Sigmoid colon (tissue), 7 donors: ENCODE results near the gene EWSR1. TPM values are rescaled to one million over a fixed set of nuclear protein-coding genes. Genes with fewer than 3 reads are reported as not detected.

ENCODE experiments used
- DNase-seq: peaks from one replicate; pipeline ENCODE4 v3.0.0-alpha.2; 2019
- H3K27ac ChIP-seq, 4 donors: fragments of 200-600 bp; sonication (generic); one replicate each; pipeline ENCODE4 v1.5.1; 2016 to 2019; ENCODE audit warnings: mild to moderate bottlenecking in 1 of 4
- H3K27me3 ChIP-seq, 3 donors: fragments of 200-600 bp; sonication (generic); one replicate each; pipeline ENCODE4 v1.5.1; 2019; ENCODE audit warnings: mild to moderate bottlenecking in 1 of 3
- H3K36me3 ChIP-seq, 4 donors: fragments of 200-600 bp; sonication (generic); one replicate each; pipeline ENCODE4 v1.5.1; 2016 to 2019
- H3K4me1 ChIP-seq, 4 donors: fragments of 200-600 bp; sonication (generic); one replicate each; pipeline ENCODE4 v1.5.1; 2017 to 2019
- H3K4me3 ChIP-seq, 4 donors: fragments of 200-600 bp; sonication (generic); one replicate each; pipeline ENCODE4 v1.5.1; 2017 to 2019; ENCODE audit warnings: mild to moderate bottlenecking in 2 of 4, moderate library complexity in 1 of 4
- H3K9me3 ChIP-seq, 4 donors: fragments of 200-600 bp in 3 of 4; sonication (generic) in 3 of 4; one replicate each; pipeline versions ENCODE4 v1.5.1 to v1.6.1; 2013 to 2019
- EP300 ChIP-seq, 4 donors: sonication (generic); formaldehyde crosslinking; IDR thresholded peaks; one replicate each; pipeline ENCODE4 v1.6.1; 2017; ENCODE audit warnings: antibody characterized with exemption in 4 of 4
- POLR2A ChIP-seq, 2 donors: fragments of 450-650 bp; IDR thresholded peaks; one replicate each; pipeline ENCODE4 v1.6.1; 2016; ENCODE audit warnings: antibody characterized with exemption in 2 of 2, mild to moderate bottlenecking in 2 of 2, moderate library complexity in 2 of 2
- POLR2AphosphoS5 ChIP-seq, 4 donors: sonication (generic); formaldehyde crosslinking; IDR thresholded peaks; one replicate each; pipeline ENCODE4 v1.6.1; 2017; ENCODE audit warnings: antibody characterized with exemption in 4 of 4
- WGBS, 2 donors: extraction: QIAGEN DNeasy Blood & Tissue Kit; methylation state at CpG; one replicate each; pipeline ENCODE4 v1.1.7; 2013; 5-methylcytosine and 5-hydroxymethylcytosine counted together
- intact Hi-C: fragments of 100-400 bp; cut with DNase I; formaldehyde crosslinking; loops from one replicate; pipeline ENCODE4 v1.15.1; 2023
- polyA plus RNA-seq, 3 donors: library from polyadenylated mRNA; stranded (reverse); fragments of 200-250 nt; gene quantifications; one replicate each; pipeline ENCODE4 v1.2.3, GENCODE V29; 2013
- total RNA-seq, 4 donors: library from RNA; depleted of rRNA; stranded (reverse); fragments of >200 nt; gene quantifications; one replicate each; pipeline ENCODE4 v1.1.0, GENCODE V29; 2016
- TF ChIP-seq, protein P1 (sequence below), 4 experiments: fragments of 450-650 bp in 3 of 4; fragments of 200-600 bp in 1 of 4; IDR thresholded peaks; one replicate each; pipeline ENCODE4 v1.5.1; 2016 to 2019; ENCODE audit warnings: antibody characterized with exemption in 4 of 4, mild to moderate bottlenecking in 3 of 4, moderate library complexity in 2 of 4
- donor health status: healthy with polysubstance abuse.
- donor health status: Bipolar disorder and iron deficiency.
- donor health status: healthy.

EWSR1 gene
- total and polyA plus RNA-seq, 7 donors: 81.4 to 233 (median 174) TPM

DNA sequence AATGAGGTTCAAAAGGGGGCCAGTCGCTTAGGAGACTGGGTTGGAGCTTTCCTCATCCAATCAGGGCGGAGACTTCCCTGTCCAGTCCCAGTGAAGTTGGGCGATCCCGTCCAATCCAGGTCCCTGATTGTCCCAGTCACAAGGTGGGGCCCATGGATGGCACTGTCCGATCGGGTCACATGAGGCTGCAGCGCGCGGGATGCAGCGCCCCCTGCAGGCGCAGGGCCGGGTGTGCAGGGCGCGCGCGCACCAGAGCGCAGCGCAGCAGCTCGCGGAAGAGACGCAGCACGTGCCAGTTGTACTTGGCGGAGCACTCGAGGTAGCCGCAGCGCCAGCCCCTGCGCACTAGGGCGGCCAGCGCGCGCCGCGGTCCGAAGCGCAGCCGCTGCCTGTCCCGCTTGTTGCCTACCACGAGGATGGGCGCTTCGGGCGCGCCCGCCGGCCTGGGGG is 45.1 kb downstream of the EWSR1 start:
- H3K9me3 ChIP-seq: no peaks in the 10 kb centered on the region
- 18% methylated on average over 44 of the region's 44 CpGs for WGBS, 2 donors
- H3K4me1 ChIP-seq: peaks cover 0 to 77% (median 72%) of the 10 kb centered on the region in 4 donors

DNA sequence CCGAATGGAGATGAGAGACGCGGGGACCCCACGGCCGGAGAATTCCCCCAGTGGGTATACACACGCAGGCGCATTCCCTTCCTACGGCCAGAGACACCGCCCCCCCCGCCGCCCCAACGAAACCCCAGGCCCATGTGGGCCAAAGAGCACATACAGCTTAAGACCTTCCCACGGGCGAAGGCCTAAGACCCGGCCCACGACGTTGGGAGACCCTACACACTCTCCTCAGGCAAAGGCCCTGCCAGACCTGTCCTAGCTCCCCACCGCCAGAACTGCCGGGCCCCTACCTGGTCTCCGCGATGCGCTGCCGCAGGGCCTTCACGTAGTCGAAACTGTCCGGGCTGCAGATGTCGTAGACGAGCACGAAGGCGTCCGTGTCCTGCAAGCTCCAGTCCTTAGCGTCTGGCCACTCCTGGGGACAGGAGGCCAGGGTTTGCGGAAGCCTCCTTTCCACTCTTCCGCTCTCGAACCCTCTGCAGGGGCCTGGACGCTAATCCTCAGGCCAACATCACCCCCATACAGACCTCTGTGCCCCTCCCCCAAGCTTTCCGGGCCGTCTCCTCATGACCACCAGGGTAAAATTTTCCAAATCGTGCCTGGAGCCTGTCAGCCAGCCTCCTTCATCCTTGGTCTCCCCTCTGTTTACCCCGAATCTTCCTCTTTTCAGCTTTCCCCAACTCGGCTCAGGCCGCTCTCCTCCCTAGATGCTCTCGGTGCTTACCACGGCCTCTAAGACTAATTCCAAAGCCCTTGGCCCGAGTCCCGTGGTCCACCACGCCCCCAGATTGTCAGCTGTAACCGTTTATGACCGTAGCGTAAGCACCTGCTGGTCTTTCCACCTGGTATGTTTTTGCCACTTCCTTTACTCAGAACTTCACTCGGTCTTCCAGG is 45.8 kb downstream of the EWSR1 start:
- Histone ChIP-seq H3K4me3 (peak overlapping the region in 1 of 4 donors; percentile 16), H3K4me1 (peaks cover 0 to 71% (median 65%) of the 10 kb centered on the region in 4 donors), H3K9me3 (no peaks in the 10 kb centered on the region), H3K27me3 (peaks cover 28 to 35% (median 34%) of the 10 kb centered on the region in 3 donors), H3K36me3 (no peaks in the 10 kb centered on the region), H3K27ac (no peak overlapping the region)
- intact Hi-C loops: no loop called here
- TF ChIP-seq POLR2AphosphoS5 (IDR thresholded peaks at IDR 0.05) (peak in 1 of 4 donors; percentile 1), POLR2A (IDR thresholded peaks at IDR 0.05) (no peak), EP300 (IDR thresholded peaks at IDR 0.05) (no peak)
- TF ChIP-seq, protein P1, sequence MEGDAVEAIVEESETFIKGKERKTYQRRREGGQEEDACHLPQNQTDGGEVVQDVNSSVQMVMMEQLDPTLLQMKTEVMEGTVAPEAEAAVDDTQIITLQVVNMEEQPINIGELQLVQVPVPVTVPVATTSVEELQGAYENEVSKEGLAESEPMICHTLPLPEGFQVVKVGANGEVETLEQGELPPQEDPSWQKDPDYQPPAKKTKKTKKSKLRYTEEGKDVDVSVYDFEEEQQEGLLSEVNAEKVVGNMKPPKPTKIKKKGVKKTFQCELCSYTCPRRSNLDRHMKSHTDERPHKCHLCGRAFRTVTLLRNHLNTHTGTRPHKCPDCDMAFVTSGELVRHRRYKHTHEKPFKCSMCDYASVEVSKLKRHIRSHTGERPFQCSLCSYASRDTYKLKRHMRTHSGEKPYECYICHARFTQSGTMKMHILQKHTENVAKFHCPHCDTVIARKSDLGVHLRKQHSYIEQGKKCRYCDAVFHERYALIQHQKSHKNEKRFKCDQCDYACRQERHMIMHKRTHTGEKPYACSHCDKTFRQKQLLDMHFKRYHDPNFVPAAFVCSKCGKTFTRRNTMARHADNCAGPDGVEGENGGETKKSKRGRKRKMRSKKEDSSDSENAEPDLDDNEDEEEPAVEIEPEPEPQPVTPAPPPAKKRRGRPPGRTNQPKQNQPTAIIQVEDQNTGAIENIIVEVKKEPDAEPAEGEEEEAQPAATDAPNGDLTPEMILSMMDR (IDR thresholded peaks at IDR 0.05): no peak
- 11 to 22% methylated on average over 51 of the region's 51 CpGs for WGBS, 2 donors
- DNase-seq: peak; percentile 70

More for the DNA sequence above, 45.1 kb downstream of the EWSR1 start:
- Histone ChIP-seq H3K27ac (no peak overlapping the region), H3K36me3 (no peaks in the 10 kb centered on the region), H3K27me3 (peaks cover 28 to 35% (median 34%) of the 10 kb centered on the region in 3 donors), H3K4me3 (peak overlapping the region in 1 of 4 donors; percentile 16)
- TF ChIP-seq POLR2AphosphoS5 (IDR thresholded peaks at IDR 0.05) (peak in 3 of 4 donors; percentile 23 to 34 (median 26)), POLR2A (IDR thresholded peaks at IDR 0.05) (no peak), EP300 (IDR thresholded peaks at IDR 0.05) (no peak)
- TF ChIP-seq, protein P1 (IDR thresholded peaks at IDR 0.05): peak; percentile 22 to 60 (median 38)
- no peak for DNase-seq
- intact Hi-C loops: no loop called here

DNA sequence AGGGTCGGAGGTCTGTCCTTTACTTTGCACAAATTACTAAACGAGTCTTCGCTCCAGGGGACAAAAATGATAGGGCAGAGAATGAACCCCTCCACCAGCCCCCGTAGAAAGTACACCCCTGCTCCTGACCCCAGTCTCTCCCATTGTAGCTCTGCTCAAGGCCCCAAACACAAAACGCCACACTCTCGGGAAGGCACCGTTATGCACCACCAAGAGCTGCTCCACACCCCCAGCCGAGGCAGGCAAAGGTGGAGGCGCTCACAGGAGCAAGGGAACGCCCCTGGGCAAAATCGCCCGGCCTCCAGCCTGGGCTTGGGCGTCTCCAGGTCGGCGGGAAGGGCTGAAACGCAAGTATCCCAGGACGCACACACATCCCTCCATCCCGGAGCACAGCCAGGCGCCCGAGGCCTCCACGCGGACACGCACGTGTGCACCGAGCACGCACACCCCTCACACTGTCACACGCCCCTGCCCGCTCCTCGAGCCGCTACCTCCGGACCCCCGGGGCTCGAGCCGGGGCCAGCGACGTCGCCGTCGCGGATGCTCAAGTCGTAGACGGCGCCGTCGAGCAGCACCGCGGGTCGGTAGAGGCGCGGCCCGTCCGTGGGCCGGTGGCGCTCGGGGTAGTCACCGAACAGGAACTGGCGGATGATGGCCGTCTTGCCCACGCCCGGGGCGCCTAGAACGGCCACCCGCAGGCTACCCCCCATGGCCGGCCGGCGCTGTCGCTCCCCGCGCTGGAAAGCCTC is 46.6 kb downstream of the EWSR1 start:
- WGBS, 2 donors: 1 to 3% methylated on average over 69 of the region's 69 CpGs
- H3K27me3 ChIP-seq: peaks cover 28 to 35% (median 34%) of the 10 kb centered on the region in 3 donors
- no peak for DNase-seq
- H3K4me1 ChIP-seq: peaks cover 0 to 62% (median 56%) of the 10 kb centered on the region in 4 donors
- H3K4me3 ChIP-seq: peak overlapping the region in 3 of 4 donors; percentile 18 to 43 (median 41)
- H3K27ac ChIP-seq: no peak overlapping the region
- H3K36me3 ChIP-seq: no peaks in the 10 kb centered on the region
- intact Hi-C loops: no loop called here
- no peak for TF ChIP-seq POLR2A (IDR thresholded peaks at IDR 0.05)
- no peak for TF ChIP-seq POLR2AphosphoS5 (IDR thresholded peaks at IDR 0.05)
- no peak for TF ChIP-seq EP300 (IDR thresholded peaks at IDR 0.05)
- TF ChIP-seq, protein P1 (IDR thresholded peaks at IDR 0.05): no peak
- H3K9me3 ChIP-seq: no peaks in the 10 kb centered on the region

DNA sequence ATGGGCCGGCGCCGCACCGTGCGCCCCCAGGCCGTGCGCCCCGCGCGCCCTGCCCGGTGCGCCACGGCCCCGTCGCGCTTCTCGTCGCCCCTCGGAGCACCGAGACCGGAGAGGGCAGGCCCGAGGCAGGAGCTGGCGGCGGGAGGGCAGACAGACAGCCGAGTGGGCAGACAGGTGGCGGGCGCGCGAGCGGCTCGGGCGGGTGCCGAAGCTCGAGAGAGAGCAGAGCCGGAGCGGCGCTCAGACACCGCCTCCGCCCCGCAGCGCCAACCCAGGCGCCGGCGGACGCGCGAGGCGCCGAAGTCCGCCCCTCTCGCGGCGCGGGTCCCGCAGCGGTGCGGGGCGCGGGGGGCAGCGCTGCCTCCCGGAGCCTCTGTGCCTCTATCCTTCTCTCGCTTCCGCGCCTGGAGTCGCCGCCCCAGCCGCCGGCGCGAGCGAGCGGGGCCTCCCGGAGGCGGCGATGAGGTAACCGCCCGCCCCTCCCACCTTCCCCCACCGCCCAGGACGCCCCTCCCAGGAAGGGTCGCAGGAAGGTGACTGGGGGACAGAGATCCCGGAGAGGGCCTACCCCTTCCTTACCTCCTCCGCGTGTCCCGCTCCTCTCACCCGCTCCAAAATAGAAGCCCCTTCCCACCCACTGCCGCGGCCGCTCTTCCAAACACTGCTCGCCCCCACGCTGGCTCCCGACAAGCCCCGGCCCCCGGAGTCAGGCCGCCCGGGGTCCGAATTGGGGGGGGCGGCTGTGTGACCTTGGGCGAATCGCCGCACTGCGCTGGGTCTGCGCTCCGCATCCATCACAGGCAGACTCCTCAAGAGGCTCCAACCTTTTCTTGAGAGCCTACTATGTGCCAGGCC is 47.4 kb downstream of the EWSR1 start, which contains the start of gene RASL10A:
Gene RASL10A (minus strand): TSS at position 412 of the 855 bp plus-strand sequence. CDS start 451 bp downstream, outside the sequence.
- H3K27ac ChIP-seq: no peak within 1 kb of the TSS
- no peaks in the 10 kb centered on the region for H3K36me3 ChIP-seq
- 4 to 6% methylated on average over 103 of the region's 103 CpGs for WGBS, 2 donors
- intact Hi-C loops: no loop called here
- H3K9me3 ChIP-seq: no peaks in the 10 kb centered on the region
- H3K4me3 ChIP-seq: peak within 1 kb of the TSS in 3 of 4 donors; percentile 18 to 43 (median 41)
- TF ChIP-seq EP300 (IDR thresholded peaks at IDR 0.05): no peak
- TF ChIP-seq, protein P1 (IDR thresholded peaks at IDR 0.05): no peak
- no peak for TF ChIP-seq POLR2A (IDR thresholded peaks at IDR 0.05)
- TF ChIP-seq POLR2AphosphoS5 (IDR thresholded peaks at IDR 0.05): no peak
- peaks cover 0 to 54% (median 48%) of the 10 kb centered on the region in 4 donors for H3K4me1 ChIP-seq
- no peak for DNase-seq
- peaks cover 28 to 35% (median 34%) of the 10 kb centered on the region in 3 donors for H3K27me3 ChIP-seq
